HG03521 (cell line): ENCODE measurements around the gene RPA3.

Source experiments
- ATAC-seq: cut with Tn5 transposase; IDR thresholded peaks from one replicate; pipeline ENCODE4 v1.9.1; 2021; ENCODE audit warnings: mild to moderate bottlenecking, moderate library complexity; ENCODE audit not compliant: unreplicated experiment

RPA3 gene

GRCh38 chr7:7613210-7613609 is 105.2 kb downstream of the RPA3 start:
- ATAC-seq, result no peak

GRCh38 chr7:7612519-7612918 is 105.9 kb downstream of the RPA3 start:
- no peak for ATAC-seq

- ATAC-seq, result no peak
These were observed 109.1 kb downstream of the RPA3 start for GRCh38 chr7:7609330-7609729.

DNA sequence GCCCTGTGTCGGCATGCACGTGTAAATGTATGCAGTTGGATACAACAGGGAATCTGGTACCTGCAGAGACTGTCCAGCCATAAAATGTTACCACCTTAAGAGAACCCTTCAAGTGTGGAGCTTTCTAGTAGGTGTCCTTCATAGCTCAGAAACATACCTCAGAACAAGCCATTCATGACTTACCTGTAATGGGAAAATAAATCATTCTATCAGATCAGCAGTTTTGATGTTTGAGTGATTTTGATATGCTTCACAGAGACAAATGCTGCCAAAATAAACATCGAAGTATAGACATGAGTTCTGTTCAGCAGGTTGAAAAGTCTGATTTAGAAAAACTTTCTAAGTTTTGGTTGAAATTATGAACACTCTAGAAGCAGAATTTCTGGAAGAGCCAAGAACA is 111.4 kb downstream of the RPA3 start:
- ATAC-seq, result no peak

GRCh38 chr7:7596176-7596575 is 122.2 kb downstream of the RPA3 start:
- ATAC-seq, result no peak

DNA sequence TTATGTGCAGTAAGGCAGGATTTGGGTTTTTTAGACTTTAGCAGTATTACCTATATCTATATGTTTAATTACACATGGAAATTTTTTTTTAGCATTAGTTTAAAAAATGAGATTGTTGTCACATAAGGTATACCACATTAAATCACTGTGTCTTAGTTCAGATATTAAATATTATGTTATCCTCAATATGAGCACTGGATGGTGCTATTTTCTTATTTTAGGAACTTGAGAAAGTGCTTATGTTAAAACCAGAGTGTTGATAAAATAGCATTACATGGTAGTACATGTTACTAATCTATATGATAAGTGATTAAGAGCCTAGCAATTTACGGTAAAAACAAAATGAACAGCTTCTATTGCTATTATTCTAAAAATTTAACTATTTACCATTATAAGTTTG is 123.0 kb downstream of the RPA3 start:
- ATAC-seq, result no peak
